Peyer's patch (tissue), 4 donors: ENCODE data around the gene MUC3A.
"Not testable (repeated sequence)": the region's sequence is repeated elsewhere in the genome, so short reads cannot be mapped to it uniquely, and the experiment has no call there.

Source experiments
- CTCF ChIP-seq, 6 experiments: fragments of 450-650 bp in 4 of 6; fragments of 200-600 bp in 2 of 6; sonication (generic) in 1 of 6; IDR thresholded peaks; one replicate each; pipeline ENCODE4 v1.5.1; 2017 to 2019; ENCODE audit warnings: antibody characterized with exemption in 6 of 6, mild to moderate bottlenecking in 3 of 6, moderate library complexity in 1 of 6
- POLR2A ChIP-seq, 2 donors: fragments of 450-650 bp; IDR thresholded peaks; one replicate each; pipeline ENCODE4 v1.5.1; 2017; ENCODE audit warnings: antibody characterized with exemption in 2 of 2, mild to moderate bottlenecking in 2 of 2, moderate library complexity in 2 of 2

- not testable (repeated sequence) for TF ChIP-seq CTCF, POLR2A (IDR thresholded peaks at IDR 0.05)
Observed at GRCh38 chr7:100923616-100924015, 25.7 kb upstream of the MUC3A start.
